Measurements from ENCODE around the gene COL6A3. TPM values are rescaled to one million over a fixed set of nuclear protein-coding genes. Genes with fewer than 3 reads are reported as not detected.

COL6A3 gene
- total and polyA plus RNA-seq, 9 of the 15 experiments (the other 6 are each of a cell fraction or from before 2014, with no cell fraction given), result 0.07 to 4.1 (median 1.5) TPM

GRCh38 chr2:237353215-237353614, 60.7 kb downstream of the COL6A3 start:
- Histone ChIP-seq H3K9me3 (replicated peaks; ENCODE audit: control insufficient read depth, insufficient read depth, low read depth, low read length) (no peaks in the 10 kb centered on the region), H3K79me2 (ENCODE audit: control insufficient read depth, insufficient read depth, low read length) (no peaks in the 10 kb centered on the region), H3K36me3 (ENCODE audit: control insufficient read depth, insufficient read depth, low read length) (no peaks in the 10 kb centered on the region), H4K20me1 (replicated peaks; ENCODE audit: control insufficient read depth, insufficient read depth, low read length) (no peaks in the 10 kb centered on the region), H3K9me1 (ENCODE audit: control insufficient read depth, insufficient read depth, low read length) (no peaks in the 10 kb centered on the region), H3K27me3 (ENCODE audit: control insufficient read depth in 2 of 2, insufficient read depth in 2 of 2, low read length in 2 of 2) (peaks cover 0 to 33% of the 10 kb centered on the region in 2 experiments; a peak in 4 of 5 replicates), H3K27ac (ENCODE audit: extremely low read depth, low read depth, low read length) (no peak overlapping the region), H3K4me3 (no peak overlapping the region), H3K4me2 (ENCODE audit: insufficient read depth, low read length) (no peak overlapping the region), H3K9ac (ENCODE audit: insufficient read depth in 1 of 2, low read depth in 2 of 2, low read length in 2 of 2) (no peak overlapping the region), H2AFZ (ENCODE audit: low read depth, low read length) (no peak overlapping the region), H3K4me1 (replicated peaks in 1 of 2; ENCODE audit: control insufficient read depth in 2 of 2, insufficient read depth in 2 of 2, low read length in 2 of 2) (no peaks in the 10 kb centered on the region)
- TF ChIP-seq ZNF586 (CRISPR knock-in tag; conservative IDR thresholded peaks at IDR 0.05) (no peak), ARNT (IDR thresholded peaks at IDR 0.05) (no peak), HOXB6 (CRISPR knock-in tag; IDR thresholded peaks at IDR 0.05; ENCODE audit: borderline replicate concordance) (no peak), RERE (CRISPR knock-in tag; IDR thresholded peaks at IDR 0.05; ENCODE audit: borderline replicate concordance) (no peak), ZKSCAN8 (CRISPR knock-in tag; IDR thresholded peaks at IDR 0.05) (no peak), PHF8 (IDR thresholded peaks at IDR 0.05; ENCODE audit: borderline replicate concordance, low read length) (no peak), ZNF449 (CRISPR knock-in tag; IDR thresholded peaks at IDR 0.05) (no peak), HNRNPK (IDR thresholded peaks at IDR 0.05; ENCODE audit: low read depth, low read length, poor library complexity, severe bottlenecking) (no peak), HNRNPLL (IDR thresholded peaks at IDR 0.05; ENCODE audit: low read depth, low read length, poor library complexity, severe bottlenecking) (no peak)
- TF ChIP-seq, protein P1, sequence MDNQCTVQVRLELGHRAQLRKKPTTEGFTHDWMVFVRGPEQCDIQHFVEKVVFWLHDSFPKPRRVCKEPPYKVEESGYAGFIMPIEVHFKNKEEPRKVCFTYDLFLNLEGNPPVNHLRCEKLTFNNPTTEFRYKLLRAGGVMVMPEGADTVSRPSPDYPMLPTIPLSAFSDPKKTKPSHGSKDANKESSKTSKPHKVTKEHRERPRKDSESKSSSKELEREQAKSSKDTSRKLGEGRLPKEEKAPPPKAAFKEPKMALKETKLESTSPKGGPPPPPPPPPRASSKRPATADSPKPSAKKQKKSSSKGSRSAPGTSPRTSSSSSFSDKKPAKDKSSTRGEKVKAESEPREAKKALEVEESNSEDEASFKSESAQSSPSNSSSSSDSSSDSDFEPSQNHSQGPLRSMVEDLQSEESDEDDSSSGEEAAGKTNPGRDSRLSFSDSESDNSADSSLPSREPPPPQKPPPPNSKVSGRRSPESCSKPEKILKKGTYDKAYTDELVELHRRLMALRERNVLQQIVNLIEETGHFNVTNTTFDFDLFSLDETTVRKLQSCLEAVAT (IDR thresholded peaks at IDR 0.05), result no peak
- TF ChIP-seq, protein P2, sequence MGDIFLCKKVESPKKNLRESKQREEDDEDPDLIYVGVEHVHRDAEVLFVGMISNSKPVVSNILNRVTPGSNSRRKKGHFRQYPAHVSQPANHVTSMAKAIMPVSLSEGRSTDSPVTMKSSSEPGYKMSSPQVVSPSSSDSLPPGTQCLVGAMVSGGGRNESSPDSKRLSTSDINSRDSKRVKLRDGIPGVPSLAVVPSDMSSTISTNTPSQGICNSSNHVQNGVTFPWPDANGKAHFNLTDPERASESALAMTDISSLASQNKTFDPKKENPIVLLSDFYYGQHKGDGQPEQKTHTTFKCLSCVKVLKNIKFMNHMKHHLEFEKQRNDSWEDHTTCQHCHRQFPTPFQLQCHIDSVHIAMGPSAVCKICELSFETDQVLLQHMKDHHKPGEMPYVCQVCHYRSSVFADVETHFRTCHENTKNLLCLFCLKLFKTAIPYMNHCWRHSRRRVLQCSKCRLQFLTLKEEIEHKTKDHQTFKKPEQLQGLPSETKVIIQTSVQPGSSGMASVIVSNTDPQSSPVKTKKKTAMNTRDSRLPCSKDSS (IDR thresholded peaks at IDR 0.05; ENCODE audit: low read depth, partially characterized antibody), result no peak
- no TSS peak for BruUV-seq (replicated peaks)
- ChIA-PET POLR2A (no interaction called here), CTCF (ENCODE audit: low intra/inter-chr PET ratio) (no interaction called here)
- no peak for DNase-seq (ENCODE audit: extremely low read depth in 1 of 4, low spot score in 3 of 4)
- no peak for FAIRE-seq
- WGBS (ENCODE audit: insufficient coverage, low coverage, missing lambda C conversion rate), result 0% methylated on average over 4 of the region's 5 CpGs
- no peak for ATAC-seq
- intact Hi-C loops (cut with micrococcal nuclease), result no loop called here
- in situ Hi-C loops (cut with MboI), result no loop called here

All from K562 (cell line).